Activated T-cell treated with anti-CD3 and anti-CD28 coated beads, Interleukin-2, amount 50 U/mL, for 1 hour (primary cell): ENCODE measurements around the gene KCTD15.
A peak's percentile ranks its signal among the peaks of the same experiment; 100 is the strongest.
"Not testable (repeated sequence)": the region's sequence is repeated elsewhere in the genome, so short reads cannot be mapped to it uniquely, and the experiment has no call there.

ENCODE experiments used
- DNase-seq: peaks from one replicate; pipeline ENCODE4 v3.0.0-alpha.2; 2020

Gene KCTD15

GRCh38 chr19:33815380-33816340, 19.0 kb downstream of the KCTD15 start:
- DNase-seq = no peak

- no peak for DNase-seq
Observed at GRCh38 chr19:33818411-33818810, 21.7 kb downstream of the KCTD15 start.

GRCh38 chr19:33819078-33819477, 22.4 kb downstream of the KCTD15 start:
- not testable (repeated sequence) for DNase-seq

- DNase-seq = no peak
Observed at GRCh38 chr19:33819506-33819879, 22.8 kb downstream of the KCTD15 start.

- DNase-seq = peak; percentile 57
Observed at GRCh38 chr19:33819880-33820781, 23.5 kb downstream of the KCTD15 start.

GRCh38 chr19:33821871-33822270, 25.2 kb downstream of the KCTD15 start:
- no peak for DNase-seq

GRCh38 chr19:33823341-33823740, 26.7 kb downstream of the KCTD15 start:
- no peak for DNase-seq

- no peak for DNase-seq
Observed at GRCh38 chr19:33825556-33825955, 28.9 kb downstream of the KCTD15 start.

- no peak for DNase-seq
Observed at GRCh38 chr19:33826521-33826920, 29.9 kb downstream of the KCTD15 start.

- DNase-seq = no peak
Observed at GRCh38 chr19:33828266-33829075, 31.8 kb downstream of the KCTD15 start.

- DNase-seq = no peak
Observed at GRCh38 chr19:33830264-33830663, 33.6 kb downstream of the KCTD15 start.

- no peak for DNase-seq
Observed at GRCh38 chr19:33831825-33832224, 35.2 kb downstream of the KCTD15 start.

- no peak for DNase-seq
Observed at GRCh38 chr19:33832633-33833032, 36.0 kb downstream of the KCTD15 start.

GRCh38 chr19:33840382-33840781, 43.7 kb downstream of the KCTD15 start:
- DNase-seq = no peak

GRCh38 chr19:33840783-33841182, 44.1 kb downstream of the KCTD15 start:
- no peak for DNase-seq

GRCh38 chr19:33841685-33842084, 45.0 kb downstream of the KCTD15 start:
- DNase-seq = no peak

- no peak for DNase-seq
Observed at GRCh38 chr19:33844478-33844877, 47.8 kb downstream of the KCTD15 start.

- DNase-seq = no peak
Observed at GRCh38 chr19:33845498-33845897, 48.8 kb downstream of the KCTD15 start.

- no peak for DNase-seq
Observed at GRCh38 chr19:33849551-33850147, 53.0 kb downstream of the KCTD15 start.

- DNase-seq = no peak
Observed at GRCh38 chr19:33859016-33859415, 62.3 kb downstream of the KCTD15 start.

- no peak for DNase-seq
Observed at GRCh38 chr19:33860312-33861090, 63.8 kb downstream of the KCTD15 start.

GRCh38 chr19:33861950-33862349, 65.3 kb downstream of the KCTD15 start:
- DNase-seq = no peak
